ENCODE results near the gene TDP2. TPM values are rescaled to one million over a fixed set of nuclear protein-coding genes. Genes with fewer than 3 reads are reported as not detected.

Gene TDP2
- total RNA-seq, 1 donor from 2014 or later = 27.2 TPM

DNA sequence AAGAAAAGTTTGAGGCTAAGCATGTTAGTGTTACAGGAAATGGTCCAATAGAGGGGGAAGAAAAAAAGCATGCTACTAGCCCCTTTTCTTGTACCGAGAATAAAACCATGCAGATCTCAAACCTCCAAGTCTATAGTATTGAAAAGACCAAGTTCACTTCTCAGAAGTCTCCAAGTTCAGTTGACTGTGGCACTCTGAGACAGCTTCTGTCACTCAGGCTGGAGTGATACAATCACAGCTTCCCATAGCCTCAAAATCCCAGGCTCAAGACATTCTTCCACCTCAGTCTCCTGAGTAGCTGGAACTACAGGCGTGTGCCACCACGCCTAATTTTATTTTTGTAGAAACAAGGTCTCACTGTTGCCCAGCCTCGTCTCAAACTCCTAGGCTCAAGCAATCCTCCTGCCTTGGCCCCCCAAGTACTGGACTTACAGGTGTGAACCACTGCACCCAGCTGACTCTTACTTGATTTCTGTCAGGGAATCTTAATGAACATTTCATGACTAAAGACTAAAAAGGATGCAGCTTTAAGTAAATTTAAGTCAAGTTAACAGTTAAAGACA is 36.1 kb upstream of the TDP2 start:
- H3K9ac ChIP-seq (ENCODE audit: low read length) = no peak overlapping the region
- no peak for DNase-seq (ENCODE audit: low read depth)
- peaks cover 3% of the 10 kb centered on the region for H3K36me3 Mint-ChIP-seq (ENCODE audit: low read depth, unreplicated experiment)
- H3K27ac ChIP-seq (ENCODE audit: low read depth, low read length) = no peak overlapping the region
- H3K4me3 ChIP-seq (ENCODE audit: insufficient read depth, low read depth, low read length) = no peak overlapping the region
- H3K4me3 Mint-ChIP-seq (ENCODE audit: unreplicated experiment) = no peak overlapping the region
- no peak overlapping the region for H3K4me2 ChIP-seq (ENCODE audit: low read length)
- H3K27me3 ChIP-seq (ENCODE audit: insufficient read depth, low read length) = no peaks in the 10 kb centered on the region
- peaks cover 43% of the 10 kb centered on the region for H3K36me3 ChIP-seq (ENCODE audit: insufficient read depth, low read length)
- no peaks in the 10 kb centered on the region for H3K9me3 ChIP-seq (ENCODE audit: insufficient read depth, low read depth, low read length)
- no peak for FAIRE-seq
- H3K27me3 Mint-ChIP-seq (ENCODE audit: low read depth, unreplicated experiment) = no peaks in the 10 kb centered on the region
- peaks cover 56% of the 10 kb centered on the region for H4K20me1 ChIP-seq (ENCODE audit: insufficient read depth, low read length)
- H3K79me2 ChIP-seq (ENCODE audit: insufficient read depth, low read length) = peaks cover 3% of the 10 kb centered on the region
- peaks cover 4% of the 10 kb centered on the region for H3K4me1 Mint-ChIP-seq (ENCODE audit: low read depth, unreplicated experiment)
- H2AFZ ChIP-seq (ENCODE audit: low read depth, low read length) = no peak overlapping the region
- no peak overlapping the region for H3K27ac Mint-ChIP-seq (ENCODE audit: unreplicated experiment)
- TF ChIP-seq EZH2 (IDR thresholded peaks at IDR 0.05; ENCODE audit: insufficient read depth, low read length) = no peak
- TF ChIP-seq, protein P1, sequence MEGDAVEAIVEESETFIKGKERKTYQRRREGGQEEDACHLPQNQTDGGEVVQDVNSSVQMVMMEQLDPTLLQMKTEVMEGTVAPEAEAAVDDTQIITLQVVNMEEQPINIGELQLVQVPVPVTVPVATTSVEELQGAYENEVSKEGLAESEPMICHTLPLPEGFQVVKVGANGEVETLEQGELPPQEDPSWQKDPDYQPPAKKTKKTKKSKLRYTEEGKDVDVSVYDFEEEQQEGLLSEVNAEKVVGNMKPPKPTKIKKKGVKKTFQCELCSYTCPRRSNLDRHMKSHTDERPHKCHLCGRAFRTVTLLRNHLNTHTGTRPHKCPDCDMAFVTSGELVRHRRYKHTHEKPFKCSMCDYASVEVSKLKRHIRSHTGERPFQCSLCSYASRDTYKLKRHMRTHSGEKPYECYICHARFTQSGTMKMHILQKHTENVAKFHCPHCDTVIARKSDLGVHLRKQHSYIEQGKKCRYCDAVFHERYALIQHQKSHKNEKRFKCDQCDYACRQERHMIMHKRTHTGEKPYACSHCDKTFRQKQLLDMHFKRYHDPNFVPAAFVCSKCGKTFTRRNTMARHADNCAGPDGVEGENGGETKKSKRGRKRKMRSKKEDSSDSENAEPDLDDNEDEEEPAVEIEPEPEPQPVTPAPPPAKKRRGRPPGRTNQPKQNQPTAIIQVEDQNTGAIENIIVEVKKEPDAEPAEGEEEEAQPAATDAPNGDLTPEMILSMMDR (IDR thresholded peaks at IDR 0.05; ENCODE audit: insufficient read depth, low read depth, low read length) = no peak
- H3K9me3 Mint-ChIP-seq (ENCODE audit: unreplicated experiment) = no peaks in the 10 kb centered on the region
- H3K4me1 ChIP-seq (ENCODE audit: insufficient read depth, low read length) = no peaks in the 10 kb centered on the region

- FAIRE-seq = no peak
- peaks cover 1% of the 10 kb centered on the region for H3K36me3 Mint-ChIP-seq (ENCODE audit: low read depth, unreplicated experiment)
- no peak overlapping the region for H2AFZ ChIP-seq (ENCODE audit: low read depth, low read length)
Measured at GRCh38 chr6:24699521-24700359, 33.0 kb upstream of the TDP2 start.

More at GRCh38 chr6:24699521-24700359, 33.0 kb upstream of the TDP2 start:
- TF ChIP-seq, protein P1 (IDR thresholded peaks at IDR 0.05; ENCODE audit: insufficient read depth, low read depth, low read length) = no peak
- TF ChIP-seq EZH2 (IDR thresholded peaks at IDR 0.05; ENCODE audit: insufficient read depth, low read length) = no peak
- no peaks in the 10 kb centered on the region for H3K4me1 Mint-ChIP-seq (ENCODE audit: low read depth, unreplicated experiment)
- Histone ChIP-seq H3K4me1 (ENCODE audit: insufficient read depth, low read length) (no peaks in the 10 kb centered on the region), H3K79me2 (ENCODE audit: insufficient read depth, low read length) (no peaks in the 10 kb centered on the region), H3K4me2 (ENCODE audit: low read length) (no peak overlapping the region), H3K36me3 (ENCODE audit: insufficient read depth, low read length) (peaks cover 14% of the 10 kb centered on the region), H3K27ac (ENCODE audit: low read depth, low read length) (no peak overlapping the region), H3K9me3 (ENCODE audit: insufficient read depth, low read depth, low read length) (no peaks in the 10 kb centered on the region), H3K27me3 (ENCODE audit: insufficient read depth, low read length) (no peaks in the 10 kb centered on the region), H3K9ac (ENCODE audit: low read length) (no peak overlapping the region), H3K4me3 (ENCODE audit: insufficient read depth, low read depth, low read length) (no peak overlapping the region), H4K20me1 (ENCODE audit: insufficient read depth, low read length) (peaks cover 28% of the 10 kb centered on the region)
- no peak for DNase-seq (ENCODE audit: low read depth)
- no peak overlapping the region for H3K27ac Mint-ChIP-seq (ENCODE audit: unreplicated experiment)
- H3K27me3 Mint-ChIP-seq (ENCODE audit: low read depth, unreplicated experiment) = no peaks in the 10 kb centered on the region
- H3K9me3 Mint-ChIP-seq (ENCODE audit: unreplicated experiment) = no peaks in the 10 kb centered on the region
- H3K4me3 Mint-ChIP-seq (ENCODE audit: unreplicated experiment) = no peak overlapping the region

Data from astrocyte (in vitro differentiated cells and primary cell).